Activated naive CD4-positive, alpha-beta T cell treated with Interleukin-2 at 50 U/mL for 16 hours (primary cell): Measurements from ENCODE around the gene NDEL1.
A peak's percentile ranks its signal among the peaks of the same experiment; 100 is the strongest.
"Not testable (repeated sequence)": the region's sequence is repeated elsewhere in the genome, so short reads cannot be mapped to it uniquely, and the experiment has no call there.

Source experiments
- DNase-seq: peaks from one replicate; pipeline ENCODE4 v3.0.0-alpha.2; 2020

Gene NDEL1, protein sequence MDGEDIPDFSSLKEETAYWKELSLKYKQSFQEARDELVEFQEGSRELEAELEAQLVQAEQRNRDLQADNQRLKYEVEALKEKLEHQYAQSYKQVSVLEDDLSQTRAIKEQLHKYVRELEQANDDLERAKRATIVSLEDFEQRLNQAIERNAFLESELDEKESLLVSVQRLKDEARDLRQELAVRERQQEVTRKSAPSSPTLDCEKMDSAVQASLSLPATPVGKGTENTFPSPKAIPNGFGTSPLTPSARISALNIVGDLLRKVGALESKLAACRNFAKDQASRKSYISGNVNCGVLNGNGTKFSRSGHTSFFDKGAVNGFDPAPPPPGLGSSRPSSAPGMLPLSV

DNA sequence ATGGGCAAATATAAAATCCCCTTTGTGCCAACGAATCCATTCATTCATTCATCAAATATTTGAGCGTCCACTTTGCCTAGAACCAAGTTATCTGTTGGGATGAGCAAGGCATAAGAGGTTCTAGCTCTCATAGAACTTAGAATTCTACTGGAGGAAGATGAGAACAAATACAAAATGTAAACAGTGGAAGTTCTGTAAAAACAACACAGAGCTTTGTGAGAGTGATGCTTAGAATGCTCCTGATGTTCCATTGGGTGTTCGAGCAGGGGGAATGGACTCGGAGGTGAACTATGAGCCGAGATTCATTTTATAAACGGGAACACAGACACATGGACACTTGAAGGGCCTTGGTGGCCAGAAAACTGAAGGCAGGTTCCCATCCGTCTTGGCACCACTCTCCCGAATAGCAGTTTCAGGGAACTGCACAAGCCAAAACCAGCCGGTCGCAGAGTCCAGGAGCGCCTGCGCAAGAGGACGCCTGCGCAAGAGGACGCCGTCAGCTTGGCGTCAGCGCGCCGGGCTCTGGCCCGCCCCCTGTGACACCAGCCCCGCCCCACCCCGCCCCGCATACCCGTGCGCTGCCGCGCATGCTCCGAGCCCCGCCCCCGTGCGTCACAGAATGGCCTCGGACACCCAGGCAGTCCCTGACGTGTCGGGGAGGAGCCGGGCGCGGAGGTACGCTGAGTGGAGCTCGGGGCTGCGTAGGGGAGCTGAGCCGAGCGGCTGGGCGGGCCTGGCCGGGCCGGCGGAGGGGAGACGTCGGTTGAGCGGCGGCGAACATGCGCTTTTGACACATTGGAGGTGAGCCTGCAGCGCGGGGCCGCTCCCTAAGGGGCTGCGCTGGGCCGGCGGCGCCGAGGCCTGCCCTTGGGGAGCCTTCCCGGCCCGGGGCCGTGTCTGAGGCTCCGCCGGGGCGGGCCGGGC is at the start of gene NDEL1:
TSS of gene NDEL1 (plus strand) at position 640 of the 924 bp plus-strand sequence. CDS start 8,388 bp downstream, outside the sequence.
- peak; percentile 99 for DNase-seq

DNA sequence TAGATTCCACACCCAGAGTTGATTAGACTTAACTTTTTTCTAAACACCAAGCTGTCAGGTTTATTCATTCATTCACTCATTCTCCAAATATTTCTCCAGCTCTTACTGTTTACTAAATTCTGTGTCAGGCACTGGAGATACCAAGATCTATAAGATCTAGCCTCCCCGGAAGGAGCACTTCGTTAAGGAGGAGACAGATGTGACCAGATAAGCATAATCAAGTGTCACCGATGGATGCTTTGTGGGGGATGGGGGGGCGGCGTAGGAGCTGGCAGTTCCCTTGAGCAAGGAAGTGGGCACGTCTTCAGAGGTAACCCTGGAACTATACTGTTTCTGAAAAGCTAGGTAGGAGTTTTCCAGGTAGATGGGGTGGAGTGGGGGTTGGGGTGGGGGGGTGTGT is 48.8 kb upstream of the NDEL1 start:
- no peak for DNase-seq

DNA sequence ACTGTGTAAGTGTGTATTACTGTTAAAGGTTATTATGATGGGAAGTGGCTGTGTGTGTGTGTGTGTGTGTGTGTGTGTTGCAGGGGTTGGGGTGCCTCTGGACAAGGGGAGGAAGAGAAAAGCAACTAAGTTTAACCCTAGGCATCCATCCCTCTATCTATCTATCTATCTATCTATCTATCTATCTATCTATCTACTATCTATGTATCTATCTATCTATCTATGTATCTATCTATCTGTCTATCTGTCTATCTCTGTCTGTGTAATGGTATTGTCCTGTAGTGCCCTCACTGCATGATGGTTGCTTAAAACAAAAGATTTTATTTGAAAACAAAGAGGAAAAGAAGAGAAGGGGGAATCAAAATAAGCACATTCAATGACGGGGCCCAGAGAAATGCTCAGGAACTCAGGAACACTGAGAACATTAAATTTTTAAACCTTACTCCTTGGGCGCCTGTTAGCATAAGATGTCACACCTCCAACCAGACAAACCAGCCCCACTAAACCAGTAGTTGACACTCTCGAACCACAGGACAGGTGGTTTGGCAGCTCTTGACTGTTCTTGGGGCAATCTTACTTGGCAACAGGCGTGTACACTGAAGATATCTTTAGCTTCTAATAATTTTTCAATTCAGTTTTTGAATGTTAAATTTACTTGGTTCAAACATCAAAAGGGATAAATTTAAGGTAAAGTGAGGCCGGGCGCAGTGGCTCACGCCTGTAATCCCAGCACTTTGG is 47.6 kb upstream of the NDEL1 start:
- no peak for DNase-seq

DNA sequence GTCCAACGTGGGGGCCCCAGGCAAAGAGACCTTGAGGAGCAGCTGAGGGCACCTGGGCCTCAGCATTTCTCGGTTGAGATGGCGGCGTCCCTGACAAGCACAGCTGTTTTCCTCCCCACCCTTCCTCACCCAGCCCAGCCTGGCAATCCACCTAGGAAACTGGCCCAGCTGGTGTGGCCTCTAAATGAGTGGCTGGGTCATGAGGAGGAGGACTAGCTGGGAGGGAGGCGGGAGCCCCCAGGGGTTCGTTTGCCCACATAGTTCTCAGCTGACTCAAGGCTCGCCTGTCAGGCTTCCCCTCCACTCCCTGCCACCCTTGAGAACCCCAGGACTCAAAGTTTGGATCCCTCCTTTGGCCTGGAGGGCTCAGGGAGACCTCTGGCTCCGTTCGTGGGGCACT is 44.0 kb upstream of the NDEL1 start:
- DNase-seq = no peak

DNA sequence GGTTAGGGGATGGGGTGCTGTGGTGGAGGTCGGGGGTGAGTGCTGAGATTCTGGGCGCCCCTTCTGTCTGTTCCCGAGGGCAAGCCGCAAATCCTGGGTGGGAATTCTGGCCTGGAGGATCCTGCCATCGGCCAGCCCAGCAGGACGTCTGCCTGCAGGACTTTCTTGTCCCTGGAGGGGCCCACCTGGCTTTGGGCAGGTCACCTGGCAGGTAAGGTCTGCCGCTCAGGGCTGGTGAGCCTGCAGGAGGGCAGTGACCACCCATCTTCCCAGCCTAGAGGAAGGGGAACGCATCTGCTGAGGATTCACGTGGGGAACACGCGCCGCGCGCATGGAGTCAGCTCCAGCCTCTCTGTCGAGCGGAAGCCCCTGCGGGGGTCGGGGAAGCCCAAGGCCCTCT is 43.4 kb upstream of the NDEL1 start:
- no peak for DNase-seq

DNA sequence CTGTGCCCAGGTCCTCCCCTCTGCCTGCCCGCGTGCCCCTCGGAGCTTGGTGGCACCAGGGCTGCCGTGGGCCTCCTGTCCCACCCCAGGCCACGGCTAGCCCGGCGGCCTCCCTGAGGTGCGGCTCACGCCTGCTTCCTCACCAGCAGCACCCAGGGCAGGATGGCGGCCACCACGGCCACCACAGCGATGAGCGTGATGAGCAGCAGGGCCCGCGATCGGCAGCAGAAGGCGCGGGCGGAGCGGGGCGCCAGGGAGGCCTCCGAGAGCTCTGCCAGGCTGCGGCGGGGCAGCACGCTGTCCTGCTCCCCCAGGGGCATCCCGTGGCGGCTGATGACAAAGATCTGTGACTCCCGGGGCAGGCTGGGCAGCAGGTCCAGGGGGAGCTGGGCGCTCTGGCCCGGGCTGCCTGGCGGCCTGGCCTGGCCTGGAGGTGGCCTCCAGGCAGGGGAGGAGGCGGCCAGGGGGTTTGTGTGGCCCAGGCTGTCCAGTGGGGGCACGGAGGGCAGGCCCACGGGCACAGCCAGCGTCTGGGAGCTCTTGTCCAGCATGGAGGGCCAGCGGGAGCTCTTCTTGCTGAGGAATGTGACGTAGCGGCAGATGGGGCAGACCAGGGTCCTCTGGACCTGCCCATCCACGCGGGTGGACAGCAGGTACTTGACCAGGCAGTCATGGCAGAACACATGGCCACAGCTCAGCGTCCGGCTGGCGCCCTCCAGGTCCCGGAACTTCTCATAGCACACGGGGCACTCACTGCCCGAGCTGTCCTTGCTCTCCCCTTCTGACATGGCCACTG is 42.8 kb upstream of the NDEL1 start:
- no peak for DNase-seq

DNA sequence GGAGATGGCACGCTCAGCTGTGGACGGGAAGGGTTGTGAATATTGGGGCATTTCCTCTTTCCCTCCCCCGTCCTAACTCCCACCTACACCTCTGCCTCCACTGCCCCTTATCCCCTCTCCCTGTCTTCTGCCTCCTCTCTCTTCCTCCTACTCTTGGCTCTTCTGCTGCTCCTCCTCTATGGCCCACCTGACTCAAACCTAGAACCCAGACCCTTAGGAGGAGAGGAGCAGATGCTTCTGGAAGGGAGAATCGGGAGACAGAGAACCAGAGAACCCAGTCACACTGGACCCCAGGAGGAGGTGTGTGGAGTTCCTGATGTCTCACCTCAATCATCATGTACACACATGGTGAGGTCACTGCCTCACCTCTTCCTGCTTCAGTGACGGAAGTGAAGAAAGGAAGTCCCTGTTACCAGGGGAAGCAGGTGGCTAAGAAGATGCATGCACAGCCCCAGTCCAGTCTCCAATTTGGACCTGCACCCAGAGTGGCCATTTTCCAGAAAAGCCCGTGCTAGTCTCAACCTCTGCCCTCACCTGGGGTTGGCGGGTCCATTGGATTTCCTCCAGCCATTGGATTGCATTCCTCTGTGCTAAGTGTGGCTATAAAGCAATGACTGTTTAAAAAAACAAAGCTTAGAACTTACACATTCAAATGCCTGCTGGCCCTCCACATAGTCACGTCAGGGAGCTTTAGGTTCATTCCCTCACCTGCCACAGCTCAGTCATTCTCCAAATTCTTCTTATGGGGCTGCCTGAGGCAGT is 42.0 kb upstream of the NDEL1 start:
- peak; percentile 11 for DNase-seq

DNA sequence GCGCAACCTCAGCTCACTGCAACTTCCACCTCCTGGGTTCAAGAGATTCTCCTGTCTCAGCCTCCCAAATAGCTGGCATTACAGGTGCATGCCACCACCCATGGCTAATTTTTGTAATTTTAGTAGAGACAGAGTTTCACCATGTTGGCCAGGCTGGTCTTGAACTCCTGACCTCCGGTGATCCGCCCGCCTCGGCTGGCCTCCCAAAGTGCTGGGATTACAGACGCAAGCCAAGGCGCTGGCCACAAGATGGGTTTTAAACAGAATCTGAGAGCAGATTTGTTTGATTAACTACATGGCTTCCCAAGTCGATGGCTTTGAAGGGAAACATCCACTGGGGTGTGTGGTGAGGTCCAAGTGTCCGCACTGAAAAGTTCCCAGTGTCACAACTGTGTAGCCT is 41.2 kb upstream of the NDEL1 start:
- DNase-seq = not testable (repeated sequence)

DNA sequence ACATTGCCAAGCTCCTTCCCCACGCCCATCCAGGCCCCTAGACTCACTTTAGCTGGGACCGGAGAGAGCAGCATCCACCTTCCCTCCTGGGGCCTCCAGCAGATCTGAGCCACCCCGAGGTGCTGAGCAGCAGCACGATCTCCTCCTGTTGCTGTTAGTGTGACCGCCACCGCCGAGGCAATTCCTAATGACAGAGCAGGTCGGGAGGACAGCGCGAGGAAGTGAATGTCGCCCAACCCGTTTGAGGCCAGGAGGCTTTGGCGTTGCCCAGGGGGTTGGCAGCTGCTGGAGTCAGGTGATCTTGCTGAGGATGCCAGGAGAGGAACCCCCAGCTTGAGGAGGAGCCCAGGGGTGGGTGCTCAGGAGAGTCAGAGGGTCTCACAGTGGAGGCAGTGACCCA is 38.0 kb upstream of the NDEL1 start, which contains the start of gene RNF222:
TSS of gene RNF222 (minus strand) at position 192 of the 400 bp plus-strand sequence. CDS start 4,366 bp downstream, outside the sequence.
- no peak for DNase-seq

DNA sequence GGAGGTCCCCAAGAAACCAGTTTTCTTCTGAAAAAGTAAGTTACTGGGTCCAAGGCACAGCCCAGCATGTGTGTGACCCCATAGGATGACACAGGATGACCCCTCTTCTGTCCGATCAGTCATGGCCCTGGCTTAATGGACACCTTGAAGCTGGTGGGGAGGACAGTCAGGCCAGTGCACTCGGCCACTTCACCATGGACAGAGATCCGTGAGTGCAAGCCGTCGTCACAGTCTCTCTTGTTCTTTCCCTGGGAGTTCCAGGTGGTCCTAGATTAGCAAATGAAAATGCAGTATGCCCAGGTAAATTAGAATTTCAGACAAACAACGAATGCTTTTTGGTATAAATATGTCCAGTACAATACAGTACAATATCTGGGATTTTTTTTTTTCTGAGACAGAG is 36.7 kb upstream of the NDEL1 start:
- no peak for DNase-seq

DNA sequence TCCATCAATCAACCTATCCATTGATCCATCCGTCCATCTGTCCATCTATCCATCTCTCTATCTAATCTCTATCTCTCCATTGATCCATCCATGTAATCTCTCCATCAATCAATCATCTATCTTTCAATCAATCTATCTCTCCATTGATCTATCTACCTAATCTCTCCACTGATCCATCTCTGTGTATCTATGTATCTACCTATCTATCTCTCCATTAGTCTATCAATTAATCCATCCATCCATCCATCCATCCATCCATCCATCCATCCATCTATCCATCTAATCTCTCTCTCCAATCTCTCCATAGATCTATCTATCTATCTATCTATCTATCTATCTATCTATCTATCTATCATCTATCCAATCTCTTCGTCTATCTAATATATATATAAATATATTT is 34.6 kb upstream of the NDEL1 start:
- no peak for DNase-seq

DNA sequence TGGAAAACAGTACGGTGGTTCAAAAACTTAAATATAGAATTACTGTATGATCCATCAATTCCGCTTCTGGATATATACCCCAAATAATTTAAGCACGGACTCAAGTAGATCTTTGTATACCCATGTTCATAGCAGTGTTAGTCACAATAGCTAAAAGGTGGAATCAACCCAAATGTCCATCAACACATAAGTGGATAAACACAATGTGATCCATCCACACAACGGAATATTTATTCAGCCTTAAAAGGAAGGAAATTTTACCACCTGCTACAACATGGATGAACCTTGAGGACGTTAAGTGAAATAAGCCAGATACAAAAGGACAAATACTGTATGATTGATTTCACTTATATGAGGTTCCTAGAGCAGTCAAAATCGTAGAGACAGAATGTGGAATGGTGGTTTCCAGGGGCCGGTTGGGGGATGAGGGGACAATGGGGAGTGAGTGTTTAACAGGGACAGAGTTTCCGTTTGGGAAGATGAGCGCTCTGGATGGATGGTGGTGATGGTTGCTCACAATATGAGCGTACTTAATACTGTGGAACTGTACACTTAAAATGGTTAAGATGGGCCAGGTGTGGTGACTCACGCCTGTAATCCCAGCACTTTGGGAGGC is 32.7 kb upstream of the NDEL1 start:
- DNase-seq = no peak

DNA sequence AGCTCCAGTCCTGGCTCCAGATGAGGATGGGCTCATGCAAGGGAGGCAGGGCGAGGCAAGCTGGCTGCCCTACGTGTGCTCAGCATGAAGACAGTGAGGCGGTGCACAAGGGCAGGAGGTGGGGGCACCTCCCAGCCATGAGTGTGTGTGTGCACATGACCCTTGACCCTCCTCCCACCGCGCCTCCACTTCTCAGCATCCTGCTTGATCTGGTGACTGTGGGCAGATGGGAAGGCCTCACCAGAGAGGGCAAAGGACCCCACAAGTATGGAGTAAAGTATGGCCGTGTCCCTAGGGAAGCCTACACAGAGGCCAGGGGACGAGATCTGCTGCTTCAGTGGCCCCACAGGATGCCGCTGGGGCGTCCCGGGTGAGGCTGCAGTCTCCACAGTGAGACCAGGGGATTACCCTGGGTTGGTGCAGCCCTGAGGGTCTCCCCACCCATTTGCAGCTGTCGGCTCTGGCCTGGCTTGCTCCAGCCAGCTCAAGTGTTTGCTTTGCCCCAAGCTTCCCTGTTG is 30.1 kb upstream of the NDEL1 start:
- no peak for DNase-seq

DNA sequence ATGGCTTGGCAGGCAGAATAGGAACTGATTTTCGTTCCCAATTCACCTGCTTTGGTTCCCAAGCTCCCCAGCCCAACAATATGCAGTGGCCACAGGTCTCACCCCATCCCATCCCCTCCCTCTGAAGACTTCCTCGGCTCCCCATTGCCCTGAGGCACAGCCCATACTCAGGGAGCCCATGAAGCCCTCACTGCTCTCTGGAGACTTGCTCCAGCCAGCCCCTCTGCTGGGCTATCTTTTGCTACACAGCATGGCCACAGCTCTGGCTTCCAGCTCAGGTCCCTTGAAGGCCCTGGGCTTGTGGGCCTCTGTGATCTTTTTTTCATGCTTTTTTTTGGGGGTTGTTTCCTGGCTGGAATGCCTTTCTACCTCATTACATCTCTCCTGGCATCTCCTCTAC is 29.5 kb upstream of the NDEL1 start:
- DNase-seq = no peak

DNA sequence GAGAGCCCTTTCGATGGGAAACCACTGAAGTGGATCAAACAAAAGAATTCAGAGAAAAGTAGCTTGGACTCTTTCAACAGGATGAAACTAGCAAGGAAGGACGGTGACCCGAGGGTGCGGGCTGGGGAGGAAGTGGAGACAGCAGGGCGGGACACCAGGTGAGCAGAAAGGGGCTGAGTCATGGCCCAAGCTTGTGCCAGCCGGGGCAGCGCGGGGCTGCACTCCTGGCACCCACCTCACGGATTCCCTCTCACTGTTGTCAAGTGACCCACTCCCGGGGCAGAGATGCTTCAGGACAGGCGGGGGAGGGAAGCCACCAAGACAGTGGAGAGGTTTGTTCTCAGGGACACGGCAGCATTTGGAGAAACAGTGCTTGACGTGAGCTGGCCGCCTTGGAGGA is 27.3 kb upstream of the NDEL1 start:
- DNase-seq = no peak

DNA sequence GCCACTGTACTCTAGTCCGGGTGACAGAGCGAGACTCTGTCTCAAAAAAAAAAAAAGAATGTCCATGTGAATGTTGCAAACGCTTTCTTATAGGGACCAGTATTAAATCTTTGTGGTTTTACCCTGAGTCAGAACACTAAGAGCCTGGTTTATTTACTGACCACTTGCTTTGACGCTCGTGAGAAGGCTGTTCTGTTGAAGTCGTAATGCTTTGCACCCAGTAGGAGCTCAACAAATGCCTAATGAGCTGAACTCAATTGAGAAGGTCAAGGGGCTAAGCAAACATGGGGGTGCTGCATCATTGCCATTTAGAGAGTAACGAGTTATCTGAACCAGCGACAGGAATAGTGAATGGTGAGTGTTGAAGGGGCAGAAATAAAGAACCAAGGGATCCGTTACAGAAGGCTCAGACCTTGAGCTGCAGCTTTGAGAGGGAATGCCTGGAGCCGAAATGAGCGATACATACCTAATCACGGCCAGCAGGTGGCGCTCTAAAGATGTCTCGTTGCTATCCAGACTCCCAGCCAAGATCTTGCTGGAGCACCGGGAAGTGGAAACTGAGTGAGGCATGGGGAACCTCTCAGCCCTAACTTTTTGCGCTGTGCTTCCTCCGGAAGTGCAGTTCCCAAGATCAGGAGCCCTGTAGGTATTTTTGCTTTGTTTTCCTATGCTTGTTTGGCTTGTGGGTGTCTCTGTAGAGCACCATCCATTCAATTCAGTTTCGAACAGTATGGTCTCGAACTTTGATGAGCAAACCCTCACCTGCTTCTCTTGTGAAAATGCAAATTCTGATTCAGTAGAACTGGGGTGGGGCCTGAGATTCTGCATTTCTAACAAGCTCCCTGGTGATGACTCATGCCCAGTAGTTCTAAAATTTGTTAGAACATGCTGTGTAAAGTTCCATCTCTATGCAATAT is 25.5 kb upstream of the NDEL1 start:
- peak; percentile 79 for DNase-seq

DNA sequence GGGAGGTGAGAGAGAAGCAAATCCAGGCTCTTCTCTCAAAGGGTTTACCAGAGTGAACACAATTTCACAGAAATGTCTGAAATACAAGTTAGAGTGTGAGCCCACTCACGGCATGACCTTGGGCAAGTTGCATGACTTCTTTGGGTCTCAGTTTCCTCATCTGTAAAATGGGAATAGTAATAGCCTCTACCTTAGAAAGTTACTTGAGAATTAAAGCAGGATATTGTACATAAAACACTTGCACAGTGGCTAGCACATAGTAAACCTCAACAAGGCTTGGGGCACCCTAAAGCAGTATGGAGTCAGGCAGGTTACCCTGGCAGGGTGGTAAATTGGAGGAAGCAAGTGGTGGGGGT is 24.8 kb upstream of the NDEL1 start:
- no peak for DNase-seq

DNA sequence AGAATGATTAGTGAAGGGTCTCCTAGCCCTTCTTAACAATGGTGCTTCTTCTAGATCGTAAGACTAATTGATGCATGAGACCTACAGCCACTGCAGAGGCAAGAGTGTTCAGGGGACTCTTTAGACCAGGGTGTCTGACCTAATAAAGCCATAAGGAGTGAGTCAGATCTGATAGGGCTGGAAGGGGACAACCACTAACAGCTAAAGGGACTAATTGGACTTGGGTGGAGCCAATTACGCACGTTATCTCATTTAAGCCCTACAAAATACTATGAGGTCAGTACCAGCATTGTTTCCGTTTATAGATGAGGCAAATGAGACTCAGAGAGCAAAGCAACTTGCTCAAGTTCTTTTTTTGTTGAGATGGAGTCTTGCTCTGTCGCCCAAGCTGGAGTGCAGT is 23.6 kb upstream of the NDEL1 start:
- DNase-seq = no peak

DNA sequence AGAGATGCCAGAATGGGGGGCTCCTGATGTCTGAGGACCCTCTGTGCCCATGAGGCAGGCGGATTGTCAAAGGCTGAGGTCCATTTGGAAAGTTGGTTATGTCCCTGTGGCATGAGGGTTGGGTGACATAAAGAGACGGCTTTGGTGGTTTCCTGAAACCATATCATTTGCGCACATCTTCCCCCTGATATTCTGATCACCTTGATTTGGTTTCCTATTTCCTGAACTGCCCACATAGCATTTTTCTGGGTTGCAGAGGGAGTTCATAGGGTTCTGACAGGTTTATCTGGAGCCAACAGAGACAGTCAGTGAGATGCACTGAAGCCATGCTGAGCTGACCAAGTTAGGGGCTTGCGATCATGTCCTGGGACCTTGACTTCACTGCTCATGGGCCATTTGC is 22.4 kb upstream of the NDEL1 start:
- no peak for DNase-seq

DNA sequence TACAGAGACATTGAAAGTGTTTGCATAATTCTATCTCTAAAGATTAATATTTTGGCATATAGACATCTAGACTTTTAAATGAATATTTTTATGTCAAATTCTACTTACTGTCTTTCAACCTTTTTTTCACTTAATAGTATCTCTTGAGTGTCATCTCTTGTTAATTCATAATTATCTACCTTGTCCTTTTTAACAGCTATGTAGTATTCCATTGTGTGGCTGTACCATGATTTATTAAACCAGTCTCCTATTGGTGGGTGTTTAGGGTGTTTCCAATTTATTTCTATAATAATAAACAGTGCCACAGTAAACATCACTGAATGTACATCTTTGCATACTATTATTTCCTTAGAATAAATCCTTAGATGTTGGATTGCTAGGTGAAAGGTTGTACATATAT is 21.7 kb upstream of the NDEL1 start:
- no peak for DNase-seq
